Kidney epithelial cell (primary cell): ENCODE data around the gene OR11L1. TPM values are rescaled to one million over a fixed set of nuclear protein-coding genes. Genes with fewer than 3 reads are reported as not detected.

Experiments
- DNase-seq: peaks from one replicate; pipeline ENCODE4 v3.0.0-alpha.2; 2010; ENCODE audit warnings: low read depth
- H3K27me3 ChIP-seq: 2 replicates; pipeline ENCODE4 v1.6.0; 2011; ENCODE audit warnings: low read length; ENCODE audit not compliant: control insufficient read depth, insufficient read depth
- H3K36me3 ChIP-seq: 2 replicates; pipeline ENCODE4 v1.5.1; 2011; ENCODE audit warnings: low read length; ENCODE audit not compliant: control insufficient read depth, insufficient read depth
- H3K4me3 ChIP-seq: 2 replicates; pipeline ENCODE4 v1.5.1; 2011; ENCODE audit warnings: low read depth, mild to moderate bottlenecking, control low read depth, low read length
- total RNA-seq: library from RNA; depleted of rRNA; stranded (reverse); fragments of >200 nt; gene quantifications from 2 replicates; pipeline ENCODE4 v1.2.3, GENCODE V29; 2015
- TF ChIP-seq, protein P1 (sequence below): IDR thresholded peaks from 2 replicates; pipeline ENCODE4 v1.5.1; 2011; ENCODE audit warnings: mild to moderate bottlenecking, moderate library complexity, low read length, control low read depth, inconsistent platforms; ENCODE audit not compliant: insufficient read depth, poor library complexity, severe bottlenecking

Gene OR11L1
- total RNA-seq, 1 donor from 2014 or later, result not detected

DNA sequence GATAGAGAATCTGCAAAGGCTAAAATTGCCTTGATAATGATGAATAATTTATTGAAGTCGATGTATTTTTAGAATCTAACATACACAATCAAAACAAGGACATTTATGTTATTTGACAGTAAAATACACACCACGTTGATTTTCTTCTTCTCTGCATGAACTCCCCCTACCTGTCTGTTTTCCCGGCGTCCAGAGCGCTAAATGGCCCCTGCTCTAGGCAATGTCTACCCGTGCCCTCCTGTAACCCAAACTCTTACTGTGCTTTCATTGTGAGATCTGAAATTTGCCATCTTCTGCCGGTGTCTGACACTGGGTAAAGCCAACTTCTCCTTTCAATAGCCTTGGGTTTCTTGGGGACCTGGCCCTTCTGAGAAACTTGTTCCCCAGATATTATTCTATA, 6.7 kb upstream of the OR11L1 start:
- Histone ChIP-seq H3K4me3 (no peak overlapping the region), H3K36me3 (no peaks in the 10 kb centered on the region), H3K27me3 (no peaks in the 10 kb centered on the region)
- TF ChIP-seq, protein P1, sequence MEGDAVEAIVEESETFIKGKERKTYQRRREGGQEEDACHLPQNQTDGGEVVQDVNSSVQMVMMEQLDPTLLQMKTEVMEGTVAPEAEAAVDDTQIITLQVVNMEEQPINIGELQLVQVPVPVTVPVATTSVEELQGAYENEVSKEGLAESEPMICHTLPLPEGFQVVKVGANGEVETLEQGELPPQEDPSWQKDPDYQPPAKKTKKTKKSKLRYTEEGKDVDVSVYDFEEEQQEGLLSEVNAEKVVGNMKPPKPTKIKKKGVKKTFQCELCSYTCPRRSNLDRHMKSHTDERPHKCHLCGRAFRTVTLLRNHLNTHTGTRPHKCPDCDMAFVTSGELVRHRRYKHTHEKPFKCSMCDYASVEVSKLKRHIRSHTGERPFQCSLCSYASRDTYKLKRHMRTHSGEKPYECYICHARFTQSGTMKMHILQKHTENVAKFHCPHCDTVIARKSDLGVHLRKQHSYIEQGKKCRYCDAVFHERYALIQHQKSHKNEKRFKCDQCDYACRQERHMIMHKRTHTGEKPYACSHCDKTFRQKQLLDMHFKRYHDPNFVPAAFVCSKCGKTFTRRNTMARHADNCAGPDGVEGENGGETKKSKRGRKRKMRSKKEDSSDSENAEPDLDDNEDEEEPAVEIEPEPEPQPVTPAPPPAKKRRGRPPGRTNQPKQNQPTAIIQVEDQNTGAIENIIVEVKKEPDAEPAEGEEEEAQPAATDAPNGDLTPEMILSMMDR, result no peak
- no peak for DNase-seq

DNA sequence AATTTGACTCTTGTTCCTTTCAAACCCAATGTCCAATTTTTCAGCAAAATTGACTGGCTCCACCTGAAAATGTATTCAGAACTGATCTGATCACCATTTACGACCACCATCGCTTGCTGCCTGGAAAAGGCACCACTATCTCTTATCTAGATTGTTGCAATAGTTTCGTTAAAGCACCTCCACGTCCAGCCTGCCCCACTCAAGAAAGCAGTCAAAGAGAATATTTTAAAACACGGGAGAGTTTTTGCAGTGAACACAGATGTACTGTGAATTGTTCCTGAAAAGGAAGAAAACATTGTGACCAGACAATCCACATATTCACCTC, 4.0 kb upstream of the OR11L1 start:
- TF ChIP-seq, protein P1, result no peak
- H3K4me3 ChIP-seq, result no peak overlapping the region
- no peaks in the 10 kb centered on the region for H3K27me3 ChIP-seq
- no peaks in the 10 kb centered on the region for H3K36me3 ChIP-seq
- DNase-seq, result no peak

DNA sequence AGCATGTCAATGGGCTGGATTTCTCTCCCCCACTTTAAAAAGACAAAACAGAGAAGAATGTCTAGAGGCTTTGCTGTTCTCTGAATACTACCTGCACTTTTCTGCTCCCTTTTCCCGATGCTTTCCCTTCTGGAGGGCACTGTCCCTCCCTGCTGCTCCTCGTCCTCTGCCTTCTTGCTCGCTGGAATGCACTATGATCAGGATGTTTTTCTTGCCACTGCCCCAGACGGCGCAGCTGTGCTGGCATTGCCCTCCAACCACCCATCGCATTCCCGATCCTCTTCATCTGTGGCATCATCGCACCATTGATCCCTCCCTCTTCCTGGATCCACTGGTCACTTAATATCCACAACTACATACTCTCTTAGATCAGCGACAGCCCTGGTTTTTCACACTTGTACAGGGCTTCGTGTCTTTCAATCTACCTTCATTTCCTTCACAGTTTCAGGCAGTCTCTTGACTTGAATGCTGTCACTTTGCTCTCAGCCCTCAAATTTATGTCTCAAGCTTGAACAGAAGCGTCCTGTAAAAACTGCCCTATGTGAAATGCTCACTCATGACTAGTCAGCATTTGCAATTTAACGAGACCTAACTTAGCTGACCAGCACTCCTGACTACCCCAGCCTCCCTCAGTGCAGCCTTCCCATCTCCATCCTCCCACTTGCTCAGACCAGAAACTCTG, 3.5 kb upstream of the OR11L1 start:
- TF ChIP-seq, protein P1, result no peak
- Histone ChIP-seq H3K27me3 (no peaks in the 10 kb centered on the region), H3K36me3 (no peaks in the 10 kb centered on the region), H3K4me3 (no peak overlapping the region)
- DNase-seq, result no peak

DNA sequence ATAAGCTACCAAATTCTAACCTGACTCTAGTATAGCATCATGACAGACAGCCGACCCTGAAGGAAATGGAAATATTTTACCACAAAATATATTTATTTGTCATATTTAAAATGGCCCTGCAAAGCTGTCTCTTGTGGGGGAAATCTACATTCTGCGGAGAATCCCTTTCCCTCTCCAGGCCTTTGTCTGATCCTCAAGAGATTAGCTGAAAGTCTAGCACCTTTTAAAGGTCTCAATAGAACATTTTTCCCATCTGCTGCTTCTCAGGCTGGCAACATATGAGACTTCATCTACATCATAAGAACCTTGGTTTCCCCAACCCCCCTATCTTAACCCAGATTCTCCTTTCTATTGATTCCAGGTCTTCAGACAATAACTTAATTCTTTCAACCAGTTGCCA, 1.7 kb upstream of the OR11L1 start:
- TF ChIP-seq, protein P1, result no peak
- DNase-seq, result no peak
- H3K27me3 ChIP-seq, result no peaks in the 10 kb centered on the region
- no peaks in the 10 kb centered on the region for H3K36me3 ChIP-seq
- H3K4me3 ChIP-seq, result no peak overlapping the region

DNA sequence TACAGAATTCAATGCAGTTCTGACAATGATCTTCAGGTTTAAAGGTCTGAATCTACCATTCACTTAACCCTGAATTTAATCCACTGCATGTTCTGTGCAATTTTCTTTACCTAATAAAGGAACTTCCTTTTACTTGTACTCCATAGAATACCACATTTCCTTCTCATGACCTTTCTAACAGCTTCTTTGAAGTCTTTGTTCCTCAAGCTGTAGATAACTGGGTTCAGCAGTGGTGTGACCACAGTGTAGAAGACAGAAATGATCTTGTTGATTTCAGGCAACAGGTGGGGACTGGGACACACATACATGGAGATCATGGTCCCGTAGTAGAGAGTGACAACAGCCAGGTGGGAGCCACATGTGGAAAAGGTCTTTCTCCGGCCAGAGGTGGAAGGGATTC, 878 bp downstream of the OR11L1 start:
- no peaks in the 10 kb centered on the region for H3K36me3 ChIP-seq
- no peak for DNase-seq
- TF ChIP-seq, protein P1, result no peak
- no peaks in the 10 kb centered on the region for H3K27me3 ChIP-seq
- H3K4me3 ChIP-seq, result no peak overlapping the region

DNA sequence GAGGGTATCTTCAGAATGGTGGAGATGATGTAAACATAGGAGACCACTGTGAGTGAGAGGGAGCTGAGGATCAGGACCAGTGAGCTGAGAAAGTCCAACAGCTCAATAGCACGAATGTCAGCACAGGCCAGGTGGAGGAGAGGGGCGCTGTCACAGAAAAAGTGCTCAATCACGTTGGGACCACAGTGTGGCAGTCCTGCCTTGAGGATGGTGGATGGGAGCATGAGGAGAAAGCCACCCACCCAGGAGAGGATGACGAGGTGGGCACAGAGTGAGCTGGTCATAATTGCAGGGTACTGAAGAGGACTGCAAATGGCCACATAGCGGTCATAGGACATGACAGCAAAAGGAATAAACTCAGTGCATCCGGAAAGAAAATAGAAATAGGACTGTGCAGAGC, 8.1 kb downstream of the OR11L1 start:
- TF ChIP-seq, protein P1, result no peak
- DNase-seq, result no peak
- H3K27me3 ChIP-seq, result no peaks in the 10 kb centered on the region
- no peaks in the 10 kb centered on the region for H3K36me3 ChIP-seq
- no peak overlapping the region for H3K4me3 ChIP-seq
